Measurements from ENCODE around the gene ASPHD2. TPM values are rescaled to one million over a fixed set of nuclear protein-coding genes. Genes with fewer than 3 reads are reported as not detected.

ASPHD2 gene
- total RNA-seq, 2 experiments from 2014 or later = 10.2 to 10.5 TPM

DNA sequence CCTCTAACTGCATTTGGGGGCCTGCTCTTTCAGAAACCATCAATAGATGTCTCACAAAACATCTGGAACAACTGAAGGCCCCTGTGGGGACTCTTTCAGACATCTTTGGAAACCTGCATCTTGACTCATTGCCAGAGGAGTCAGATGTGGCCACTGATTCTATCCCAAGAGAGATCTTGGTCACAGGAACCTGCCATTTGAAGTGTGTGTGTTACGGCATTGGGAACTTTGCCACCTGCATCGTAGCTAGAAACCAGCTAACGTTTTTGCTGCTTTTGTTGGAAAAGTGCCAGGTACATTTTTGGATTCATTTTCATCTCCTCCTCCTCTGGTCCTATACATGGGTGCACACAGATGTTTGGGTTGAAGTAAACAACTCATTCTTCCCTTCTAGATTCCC lies 58.9 kb downstream of the ASPHD2 start:
- CTCF ChIA-PET = no interaction called here
- H3K36me3 Mint-ChIP-seq (ENCODE audit: low read depth) = peaks cover 37% of the 10 kb centered on the region
- peak overlapping the region; percentile 59 for H3K27ac Mint-ChIP-seq
- no peak for ATAC-seq
- POLR2A ChIA-PET = no interaction called here
- DNase-seq = no peak
- intact Hi-C loops (cut with DNase I, micrococcal nuclease) = no loop called here
- no peaks in the 10 kb centered on the region for H3K27me3 Mint-ChIP-seq
- H3K9me3 Mint-ChIP-seq (ENCODE audit: low read depth) = no peaks in the 10 kb centered on the region
- H3K4me3 Mint-ChIP-seq = no peak overlapping the region
- H3K4me1 Mint-ChIP-seq = peaks cover 26% of the 10 kb centered on the region

DNA sequence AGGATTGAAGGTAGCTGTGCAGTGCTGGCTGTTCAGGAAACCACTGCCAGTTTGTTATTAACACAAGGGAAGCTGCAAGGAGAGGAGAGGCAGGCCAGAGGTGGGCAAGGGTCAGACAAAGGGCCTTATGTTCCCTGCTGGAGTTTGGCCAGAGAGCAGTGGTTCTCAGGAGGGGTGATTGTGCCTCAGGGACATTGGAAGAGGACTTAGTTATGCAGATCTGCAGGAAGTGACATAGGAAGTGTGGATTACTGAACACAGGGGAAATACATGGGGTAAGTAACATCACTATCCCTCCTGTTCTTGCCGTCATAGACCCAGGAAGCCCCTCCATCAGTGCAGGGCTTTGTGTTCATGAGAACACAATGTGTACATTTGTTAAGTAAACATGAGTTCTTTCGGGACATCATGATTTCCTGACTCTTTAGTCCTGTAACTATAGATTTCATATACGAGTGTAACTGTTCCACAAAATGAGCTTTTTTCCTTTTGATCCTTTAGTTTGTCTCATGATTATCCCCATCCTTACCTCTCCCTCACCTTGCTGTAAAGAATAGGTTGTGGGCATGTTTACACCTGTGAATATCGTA lies 60.5 kb downstream of the ASPHD2 start:
- Mint-ChIP-seq H3K4me1 (peaks cover 28% of the 10 kb centered on the region), H3K27ac (peak overlapping the region; percentile 34), H3K4me3 (no peak overlapping the region), H3K27me3 (no peaks in the 10 kb centered on the region), H3K36me3 (ENCODE audit: low read depth) (peaks cover 51% of the 10 kb centered on the region), H3K9me3 (ENCODE audit: low read depth) (no peaks in the 10 kb centered on the region)
- DNase-seq (no peak), ATAC-seq (no peak)
- ChIA-PET POLR2A (no interaction called here), CTCF (interaction anchor here (0.7 to 1.5 kb wide), 3 partner anchors 14 to 184 kb away, joined by 3 to 4 read pairs (median 3); no protein-coding TSS in a partner anchor)
- intact Hi-C loops (cut with DNase I, micrococcal nuclease) = no loop called here

DNA sequence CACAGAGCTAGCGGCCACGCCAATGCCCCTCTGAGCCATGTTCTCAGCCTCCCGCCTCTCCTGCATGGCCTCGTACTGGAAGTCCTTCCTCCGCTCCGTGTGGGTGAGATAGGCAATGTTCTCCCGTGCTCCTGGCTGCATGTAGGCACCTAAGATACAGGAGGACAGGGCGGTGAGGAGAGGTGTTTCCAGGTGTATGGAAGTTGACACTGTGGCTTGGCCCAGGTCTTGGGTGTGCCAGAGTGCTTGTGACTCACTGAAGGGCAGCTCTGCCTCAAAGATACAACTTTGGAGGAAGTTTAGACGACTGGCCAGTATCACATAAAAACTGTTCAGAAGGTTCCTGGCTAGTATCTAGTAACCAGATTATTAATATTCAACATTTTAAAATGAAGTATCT lies 63.2 kb downstream of the ASPHD2 start:
- Mint-ChIP-seq H3K4me3 (no peak overlapping the region), H3K27ac (peak overlapping the region; percentile 37), H3K36me3 (ENCODE audit: low read depth) (peaks cover 66% of the 10 kb centered on the region), H3K27me3 (no peaks in the 10 kb centered on the region), H3K9me3 (ENCODE audit: low read depth) (no peaks in the 10 kb centered on the region), H3K4me1 (peaks cover 10% of the 10 kb centered on the region)
- DNase-seq (no peak), ATAC-seq (no peak)
- ChIA-PET CTCF (interaction anchor here (0.7 kb wide), 1 partner anchor 71 kb away, joined by 3 read pairs; no protein-coding TSS in a partner anchor), POLR2A (no interaction called here)
- intact Hi-C loops (cut with DNase I, micrococcal nuclease) = no loop called here

DNA sequence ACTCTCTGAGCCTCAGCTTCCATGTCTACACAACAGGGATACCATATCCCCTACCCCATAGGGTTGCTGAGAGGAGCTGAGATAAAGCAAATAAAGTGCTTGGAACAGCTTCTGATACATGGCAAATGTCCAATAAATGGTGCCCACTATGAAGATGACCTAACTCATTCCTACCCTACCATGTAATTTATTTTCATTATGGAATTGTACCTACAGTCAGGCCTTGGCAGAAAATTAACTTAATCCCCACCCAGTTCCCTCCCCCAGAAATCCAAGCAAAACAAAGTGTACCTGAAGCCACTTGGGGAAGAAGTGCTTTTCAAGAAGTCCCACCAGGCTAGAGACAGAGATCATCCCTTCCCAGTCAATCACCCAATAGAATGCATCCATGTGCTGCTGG lies 65.4 kb downstream of the ASPHD2 start:
- ATAC-seq (no peak), DNase-seq (no peak)
- CTCF ChIA-PET = interaction anchor here (0.8 to 1.0 kb wide), 3 partner anchors 9 to 12 kb away, joined by 3 read pairs; partner anchors contain the start of genes HPS4 and SRRD
- Mint-ChIP-seq H3K36me3 (ENCODE audit: low read depth) (peaks cover 63% of the 10 kb centered on the region), H3K4me3 (no peak overlapping the region), H3K27me3 (no peaks in the 10 kb centered on the region), H3K27ac (peak overlapping the region; percentile 35), H3K4me1 (peaks cover 4% of the 10 kb centered on the region), H3K9me3 (ENCODE audit: low read depth) (no peaks in the 10 kb centered on the region)
- intact Hi-C loops (cut with DNase I, micrococcal nuclease) = no loop called here
- POLR2A ChIA-PET = no interaction called here

Other genes starting within 250 kb of the ASPHD2 start
- gene HPS4, start 54.5 kb downstream of the ASPHD2 start, total RNA-seq = 10 to 100 TPM; 49.3 to 60.9 TPM
- 10 to 100 TPM; 17.5 to 28.5 TPM for gene SRRD, start 54.6 kb downstream of the ASPHD2 start, total RNA-seq
- gene TFIP11, start 83.2 kb downstream of the ASPHD2 start, total RNA-seq = 10 to 100 TPM; 36.5 to 41.7 TPM
- 10 to 100 TPM; 17.4 to 18.3 TPM for gene TPST2, start 160.9 kb downstream of the ASPHD2 start, total RNA-seq
- not detected for gene CRYBB1, start 188.8 kb downstream of the ASPHD2 start, total RNA-seq
- not detected for gene CRYBA4, start 192.7 kb downstream of the ASPHD2 start, total RNA-seq
- gene MIAT, start 228.3 kb downstream of the ASPHD2 start, total RNA-seq = 10 to 100 TPM; 18.5 to 19.7 TPM